Measurements from ENCODE around the gene RAVER1. TPM values are rescaled to one million over a fixed set of nuclear protein-coding genes. Genes with fewer than 3 reads are reported as not detected.

RAVER1 gene
- total and polyA plus RNA-seq, 9 of the 15 experiments (the other 6 are each of a cell fraction or from before 2014, with no cell fraction given), result 0.06 to 113 (median 7.0) TPM

DNA sequence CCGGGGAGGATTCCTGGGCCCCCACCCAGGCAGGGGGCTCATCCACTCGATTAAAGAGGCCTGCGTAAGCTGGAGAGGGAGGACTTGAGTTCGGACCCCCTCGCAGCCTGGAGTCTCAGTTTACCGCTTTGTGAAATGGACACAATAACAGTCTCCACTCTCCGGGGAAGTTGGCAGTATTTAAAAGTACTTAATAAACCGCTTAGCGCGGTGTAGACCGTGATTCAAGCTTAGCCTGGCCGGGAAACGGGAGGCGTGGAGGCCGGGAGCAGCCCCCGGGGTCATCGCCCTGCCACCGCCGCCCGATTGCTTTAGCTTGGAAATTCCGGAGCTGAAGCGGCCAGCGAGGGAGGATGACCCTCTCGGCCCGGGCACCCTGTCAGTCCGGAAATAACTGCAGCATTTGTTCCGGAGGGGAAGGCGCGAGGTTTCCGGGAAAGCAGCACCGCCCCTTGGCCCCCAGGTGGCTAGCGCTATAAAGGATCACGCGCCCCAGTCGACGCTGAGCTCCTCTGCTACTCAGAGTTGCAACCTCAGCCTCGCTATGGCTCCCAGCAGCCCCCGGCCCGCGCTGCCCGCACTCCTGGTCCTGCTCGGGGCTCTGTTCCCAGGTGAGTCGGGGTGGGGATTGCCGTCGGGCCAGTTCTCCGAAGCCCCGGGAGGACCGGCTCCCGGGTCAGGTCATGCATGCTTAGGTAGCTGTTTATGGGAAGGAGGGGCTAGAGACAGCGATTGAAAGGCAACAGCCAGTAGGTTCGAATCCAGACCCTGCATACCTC lies 62.5 kb downstream of the RAVER1 start, which contains the start of gene ICAM1 (continued):
- 0 out of 2 replicates have a peak, but pooled peaks have one; percentile 29 for TF ChIP-seq AFF4 (CRISPR knock-in tag; IDR thresholded peaks at IDR 0.05)
- TF ChIP-seq HOMEZ (CRISPR knock-in tag; IDR thresholded peaks at IDR 0.05), result no peak
- no peak for TF ChIP-seq SRSF9 (IDR thresholded peaks at IDR 0.05; ENCODE audit: borderline replicate concordance, low read depth, low read length)
- TF ChIP-seq ZBTB49 (CRISPR knock-in tag; IDR thresholded peaks at IDR 0.05; ENCODE audit: borderline replicate concordance), result no peak
- TF ChIP-seq, protein P1, sequence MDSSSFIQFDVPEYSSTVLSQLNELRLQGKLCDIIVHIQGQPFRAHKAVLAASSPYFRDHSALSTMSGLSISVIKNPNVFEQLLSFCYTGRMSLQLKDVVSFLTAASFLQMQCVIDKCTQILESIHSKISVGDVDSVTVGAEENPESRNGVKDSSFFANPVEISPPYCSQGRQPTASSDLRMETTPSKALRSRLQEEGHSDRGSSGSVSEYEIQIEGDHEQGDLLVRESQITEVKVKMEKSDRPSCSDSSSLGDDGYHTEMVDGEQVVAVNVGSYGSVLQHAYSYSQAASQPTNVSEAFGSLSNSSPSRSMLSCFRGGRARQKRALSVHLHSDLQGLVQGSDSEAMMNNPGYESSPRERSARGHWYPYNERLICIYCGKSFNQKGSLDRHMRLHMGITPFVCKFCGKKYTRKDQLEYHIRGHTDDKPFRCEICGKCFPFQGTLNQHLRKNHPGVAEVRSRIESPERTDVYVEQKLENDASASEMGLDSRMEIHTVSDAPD (CRISPR knock-in tag; IDR thresholded peaks at IDR 0.05), result no peak
- no peak for TF ChIP-seq SNAPC5 (CRISPR knock-in tag; IDR thresholded peaks at IDR 0.05)
- no peak for TF ChIP-seq ZNF408 (CRISPR knock-in tag; IDR thresholded peaks at IDR 0.05; ENCODE audit: low read depth)
- TF ChIP-seq PHF20 (IDR thresholded peaks at IDR 0.05; ENCODE audit: partially characterized antibody), result no peak
- TF ChIP-seq MLLT1 (IDR thresholded peaks at IDR 0.05), result 0 out of 4 replicates have a peak, but pooled peaks of 1 of the 2 experiments have one; percentile 12
- peak; percentile 38 for TF ChIP-seq CCNT2 (IDR thresholded peaks at IDR 0.05; ENCODE audit: borderline replicate concordance, extremely low read depth, insufficient read length, low read depth, low read length)
- TF ChIP-seq ZNF212 (CRISPR knock-in tag; IDR thresholded peaks at IDR 0.05), result no peak
- no peak for TF ChIP-seq RBM17 (IDR thresholded peaks at IDR 0.05; ENCODE audit: borderline replicate concordance, low read depth, low read length)
- 0 out of 2 replicates have a peak, but pooled peaks have one; percentile 23 for TF ChIP-seq ZNF511 (CRISPR knock-in tag; IDR thresholded peaks at IDR 0.05)

All from K562 (cell line).